OCI-LY7 (cell line): ENCODE measurements around the gene EIPR1. TPM values are rescaled to one million over a fixed set of nuclear protein-coding genes. Genes with fewer than 3 reads are reported as not detected.

Source experiments
- BruUV-seq: library from RNA; stranded (reverse); fragments of 400-500 nt; replicated peaks from 2 replicates; lab custom pipeline; 2021; lab: Mats Ljungman, UMichigan
- CTCF ChIA-PET: fragments of 300-600 bp; sonication (Branson Sonifier 250); formaldehyde crosslinking; loops from one replicate; lab custom pipeline; 2022; ENCODE audit warnings: antibody characterized with exemption; ENCODE audit not compliant: unreplicated experiment; lab: Charles Lee
- POLR2A ChIA-PET: fragments of 300-600 bp; sonication (Branson Sonifier 250); formaldehyde crosslinking; loops from one replicate; lab custom pipeline; 2022; ENCODE audit warnings: antibody characterized with exemption; lab: Charles Lee
- DNase-seq: peaks from one replicate; pipeline ENCODE4 v3.0.0-alpha.2; 2015; ENCODE audit warnings: low spot score
- H2AFZ ChIP-seq: fragments of 200-600 bp; sonication (generic), shearing (Covaris generic); 2 replicates; pipeline ENCODE4 v1.6.1; 2014; ENCODE audit warnings: mild to moderate bottlenecking, antibody characterized with exemption, low read length, moderate library complexity
- H3K27ac ChIP-seq: fragments of 200-600 bp; sonication (generic); 2 replicates; pipeline ENCODE4 v1.5.1; 2014; ENCODE audit warnings: mixed run types, low read depth, mild to moderate bottlenecking, moderate library complexity, low read length, inconsistent platforms; ENCODE audit not compliant: poor library complexity, severe bottlenecking
- H3K36me3 ChIP-seq: fragments of 200-600 bp; sonication (generic); 2 replicates; pipeline ENCODE4 v1.6.1; 2014; ENCODE audit warnings: mild to moderate bottlenecking, antibody characterized with exemption, low read length, moderate library complexity, mixed read lengths; ENCODE audit not compliant: insufficient read depth
- H3K4me1 ChIP-seq: fragments of 200-600 bp; sonication (generic); 2 replicates; pipeline ENCODE4 v1.5.1; 2014; ENCODE audit warnings: mild to moderate bottlenecking, low read length; ENCODE audit not compliant: insufficient read depth, poor library complexity, severe bottlenecking
- H3K4me2 ChIP-seq: fragments of 200-600 bp; sonication (generic); 2 replicates; pipeline ENCODE4 v1.6.1; 2014; ENCODE audit warnings: mild to moderate bottlenecking, low read length
- H3K4me3 ChIP-seq: fragments of 200-600 bp; sonication (generic); 2 replicates; pipeline ENCODE4 v1.5.1; 2014; ENCODE audit warnings: mild to moderate bottlenecking, low read depth, low read length; ENCODE audit not compliant: poor library complexity, severe bottlenecking
- H3K79me2 ChIP-seq: fragments of 200-600 bp; sonication (generic); 2 replicates; pipeline ENCODE4 v1.6.1; 2016; ENCODE audit warnings: low read depth, mild to moderate bottlenecking, low read length, moderate library complexity, mixed read lengths; ENCODE audit not compliant: insufficient read depth
- H3K9me2 ChIP-seq: fragments of 200-600 bp; sonication (generic); 2 replicates; pipeline ENCODE4 v1.6.1; 2016; ENCODE audit warnings: mild to moderate bottlenecking, low read length, mixed read lengths; ENCODE audit not compliant: insufficient read depth
- H3K9me3 ChIP-seq: fragments of 200-600 bp; sonication (generic); 2 replicates; pipeline ENCODE4 v1.6.1; 2014; ENCODE audit warnings: mild to moderate bottlenecking, mixed run types, low read length, mixed read lengths
- H4K20me1 ChIP-seq: fragments of 200-600 bp; sonication (generic); 2 replicates; pipeline ENCODE4 v1.6.1; 2014; ENCODE audit warnings: mild to moderate bottlenecking, antibody characterized with exemption, low read length, moderate library complexity, mixed read lengths; ENCODE audit not compliant: insufficient read depth
- EZH2phosphoT487 ChIP-seq: fragments of 200-600 bp; sonication (generic); IDR thresholded peaks from 2 replicates; pipeline ENCODE4 v1.6.1; 2018; ENCODE audit warnings: low read depth, borderline replicate concordance, mild to moderate bottlenecking, mixed run types, antibody characterized with exemption, low read length, moderate library complexity, mixed read lengths
- intact Hi-C: fragments of 100-400 bp; cut with micrococcal nuclease; formaldehyde crosslinking; loops from one replicate; pipeline ENCODE4 v1.10.0; 2022; ENCODE audit not compliant: unreplicated experiment
- total RNA-seq, 2 experiments: library from RNA; depleted of rRNA in 1 of 2; stranded (reverse); fragments of >200 nt in 1 of 2; shearing (Covaris generic) in 1 of 2; gene quantifications; 2 replicates each; pipeline ENCODE4 v1.2.3, GENCODE V29; 2014 to 2022
- TF ChIP-seq, protein P1 (sequence below): fragments of 200-600 bp; sonication (generic); conservative IDR thresholded peaks from 2 replicates; pipeline ENCODE4 v1.5.1; 2014; ENCODE audit warnings: mild to moderate bottlenecking, antibody characterized with exemption, low read length, moderate library complexity, mixed read lengths

The EIPR1 gene
- total RNA-seq, 2 experiments from 2014 or later, result 60.5 to 61.7 TPM

- Histone ChIP-seq H3K4me1 (peaks cover 14% of the 10 kb centered on the region), H3K9me3 (peaks cover 29% of the 10 kb centered on the region; the same call in 1 of the 2 replicates), H3K9me2 (no peaks in the 10 kb centered on the region), H2AFZ (no peak overlapping the region), H3K79me2 (no peaks in the 10 kb centered on the region), H3K4me2 (no peak overlapping the region), H3K4me3 (no peak overlapping the region), H3K36me3 (peaks cover 45% of the 10 kb centered on the region), H4K20me1 (no peaks in the 10 kb centered on the region), H3K27ac (no peak overlapping the region)
- BruUV-seq, result no TSS peak
- CTCF ChIA-PET, result interaction anchor here (0.7 kb wide), 1 partner anchor 17 kb away, joined by 3 read pairs; no protein-coding TSS in a partner anchor
- TF ChIP-seq EZH2phosphoT487, result no peak
- TF ChIP-seq, protein P1, sequence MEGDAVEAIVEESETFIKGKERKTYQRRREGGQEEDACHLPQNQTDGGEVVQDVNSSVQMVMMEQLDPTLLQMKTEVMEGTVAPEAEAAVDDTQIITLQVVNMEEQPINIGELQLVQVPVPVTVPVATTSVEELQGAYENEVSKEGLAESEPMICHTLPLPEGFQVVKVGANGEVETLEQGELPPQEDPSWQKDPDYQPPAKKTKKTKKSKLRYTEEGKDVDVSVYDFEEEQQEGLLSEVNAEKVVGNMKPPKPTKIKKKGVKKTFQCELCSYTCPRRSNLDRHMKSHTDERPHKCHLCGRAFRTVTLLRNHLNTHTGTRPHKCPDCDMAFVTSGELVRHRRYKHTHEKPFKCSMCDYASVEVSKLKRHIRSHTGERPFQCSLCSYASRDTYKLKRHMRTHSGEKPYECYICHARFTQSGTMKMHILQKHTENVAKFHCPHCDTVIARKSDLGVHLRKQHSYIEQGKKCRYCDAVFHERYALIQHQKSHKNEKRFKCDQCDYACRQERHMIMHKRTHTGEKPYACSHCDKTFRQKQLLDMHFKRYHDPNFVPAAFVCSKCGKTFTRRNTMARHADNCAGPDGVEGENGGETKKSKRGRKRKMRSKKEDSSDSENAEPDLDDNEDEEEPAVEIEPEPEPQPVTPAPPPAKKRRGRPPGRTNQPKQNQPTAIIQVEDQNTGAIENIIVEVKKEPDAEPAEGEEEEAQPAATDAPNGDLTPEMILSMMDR, result no peak
- POLR2A ChIA-PET, result interaction anchor here (0.8 kb wide), 1 partner anchor 11 kb away, joined by 5 read pairs; no protein-coding TSS in a partner anchor
- intact Hi-C loops, result no loop called here
- no peak for DNase-seq
Measured at GRCh38 chr2:3162442-3163077, 215.1 kb downstream of the EIPR1 start.

GRCh38 chr2:3160751-3161330 is 216.8 kb downstream of the EIPR1 start:
- CTCF ChIA-PET, result no interaction called here
- no peak overlapping the region for H2AFZ ChIP-seq
- intact Hi-C loops, result no loop called here
- H3K4me2 ChIP-seq, result no peak overlapping the region
- H3K79me2 ChIP-seq, result no peaks in the 10 kb centered on the region
- POLR2A ChIA-PET, result interaction anchor here (0.5 to 1.2 kb wide), 2 partner anchors 10 to 132 kb away, joined by 3 to 4 read pairs; no protein-coding TSS in a partner anchor
- H3K4me1 ChIP-seq, result peaks cover 10% of the 10 kb centered on the region
- H3K9me2 ChIP-seq, result no peaks in the 10 kb centered on the region
- DNase-seq, result no peak
- peaks cover 39% of the 10 kb centered on the region for H3K36me3 ChIP-seq
- no TSS peak for BruUV-seq
- H3K9me3 ChIP-seq, result peaks cover 29% of the 10 kb centered on the region; the same call in 1 of the 2 replicates
- TF ChIP-seq EZH2phosphoT487, result no peak
- TF ChIP-seq, protein P1, result no peak
- H3K27ac ChIP-seq, result no peak overlapping the region
- no peaks in the 10 kb centered on the region for H4K20me1 ChIP-seq
- H3K4me3 ChIP-seq, result no peak overlapping the region
